Gastrocnemius medialis (tissue), 4 donors: Measurements from ENCODE around the gene SULT4A1. TPM values are rescaled to one million over a fixed set of nuclear protein-coding genes. Genes with fewer than 3 reads are reported as not detected.

ENCODE experiments used
- ATAC-seq, 2 donors: fragments of 150-250 bp; one replicate each; pipeline ENCODE4 v1.9.1; 2016
- DNase-seq, 2 donors: peaks; one replicate each; pipeline ENCODE4 v3.0.0-alpha.2; 2019
- H3K27ac ChIP-seq, 4 donors: fragments of 200-600 bp; sonication (generic); 1 replicate in 1 of 4; 2 replicates in 3 of 4; pipeline ENCODE4 v1.5.1; 2016 to 2018; ENCODE audit warnings: mild to moderate bottlenecking in 2 of 4, moderate library complexity in 1 of 4
- H3K27me3 ChIP-seq, 3 donors: fragments of 200-600 bp; sonication (generic) in 2 of 3; 1 replicate in 1 of 3; 2 replicates in 2 of 3; pipeline versions ENCODE4 v1.5.1 to v1.6.0; 2016 to 2019; ENCODE audit warnings: mild to moderate bottlenecking in 1 of 3, moderate library complexity in 1 of 3
- H3K36me3 ChIP-seq, 2 donors: fragments of 200-600 bp; sonication (generic) in 1 of 2; one replicate each; pipeline ENCODE4 v1.5.1; 2017 to 2018
- H3K4me1 ChIP-seq, 2 donors: fragments of 200-600 bp; sonication (generic) in 1 of 2; one replicate each; pipeline ENCODE4 v1.5.1; 2016 to 2017; ENCODE audit warnings: mild to moderate bottlenecking in 2 of 2
- H3K4me3 ChIP-seq, 4 donors: fragments of 200-600 bp; sonication (generic) in 3 of 4; 1 replicate in 1 of 4; 2 replicates in 3 of 4; pipeline ENCODE4 v1.5.1; 2016 to 2019; ENCODE audit warnings: mild to moderate bottlenecking in 2 of 4
- H3K9me3 ChIP-seq, 3 donors: fragments of 200-600 bp; sonication (generic) in 2 of 3; 1 replicate in 1 of 3; 2 replicates in 2 of 3; pipeline ENCODE4 v1.5.1; 2016 to 2019
- CTCF ChIP-seq, 5 experiments: fragments of 450-650 bp in 3 of 5; fragments of 200-600 bp in 2 of 5; sonication (generic) in 2 of 5; IDR thresholded peaks in 4 of 5; conservative IDR thresholded peaks in 1 of 5; 1 replicate in 4 of 5; 2 replicates in 1 of 5; pipeline ENCODE4 v1.5.1; 2016 to 2019; ENCODE audit warnings: antibody characterized with exemption in 5 of 5, mild to moderate bottlenecking in 3 of 5, moderate library complexity in 3 of 5
- POLR2A ChIP-seq, 2 donors: fragments of 450-650 bp; IDR thresholded peaks; one replicate each; pipeline ENCODE4 v1.6.1; 2017; ENCODE audit warnings: antibody characterized with exemption in 2 of 2, mild to moderate bottlenecking in 2 of 2, moderate library complexity in 2 of 2
- in situ Hi-C, 4 donors: fragments of 200-750 bp; cut with MboI; loops; one replicate each; pipeline versions ENCODE4 v1.15.0 to v1.8.0; 2017; ENCODE audit warnings: low sequenced_read_pairs in 4 of 4
- intact Hi-C: fragments of 100-400 bp; cut with DNase I; formaldehyde crosslinking; loops from one replicate; pipeline ENCODE4 v1.15.1; 2023; ENCODE audit warnings: low total_unique reads
- total RNA-seq, 4 donors: library from RNA; depleted of rRNA; stranded (reverse); fragments of >200 nt; gene quantifications; one replicate each; pipeline versions ENCODE4 v1.1.0 to v1.2.3, GENCODE V29; 2016

The SULT4A1 gene
- total RNA-seq, 4 donors from 2014 or later: not detected

GRCh38 chr22:43888740-43889139 lies 26.4 kb upstream of the SULT4A1 start:
- DNase-seq: no peak
- in situ Hi-C loops (no loop called here), intact Hi-C loops (loop anchor here (10.0 kb wide), 1 partner anchor 504 kb away; no protein-coding TSS in a partner anchor)
- Histone ChIP-seq H3K9me3 (no peaks in the 10 kb centered on the region), H3K27ac (no peak overlapping the region), H3K4me3 (no peak overlapping the region), H3K36me3 (no peaks in the 10 kb centered on the region), H3K27me3 (peaks cover 37 to 62% (median 45%) of the 10 kb centered on the region in 3 donors), H3K4me1 (no peaks in the 10 kb centered on the region)
- no peak for TF ChIP-seq POLR2A (IDR thresholded peaks at IDR 0.05)
- no peak for TF ChIP-seq CTCF (IDR thresholded peaks at IDR 0.05 in 4 of 5, conservative IDR thresholded peaks at IDR 0.05 in 1 of 5)
- no peak for ATAC-seq

- H3K27ac ChIP-seq: no peak overlapping the region
- H3K4me1 ChIP-seq: no peaks in the 10 kb centered on the region
- H3K36me3 ChIP-seq: no peaks in the 10 kb centered on the region
- TF ChIP-seq POLR2A (IDR thresholded peaks at IDR 0.05) (no peak), CTCF (IDR thresholded peaks at IDR 0.05 in 4 of 5, conservative IDR thresholded peaks at IDR 0.05 in 1 of 5) (no peak)
- DNase-seq (no peak), ATAC-seq (no peak)
- peaks cover 30 to 51% (median 44%) of the 10 kb centered on the region in 3 donors for H3K27me3 ChIP-seq
- in situ Hi-C loops (no loop called here), intact Hi-C loops (loop anchor here (10.0 kb wide), 1 partner anchor 503 kb away; no protein-coding TSS in a partner anchor)
- no peak overlapping the region for H3K4me3 ChIP-seq
- no peaks in the 10 kb centered on the region for H3K9me3 ChIP-seq
Measured at GRCh38 chr22:43887391-43887790, 25.1 kb upstream of the SULT4A1 start.

- in situ Hi-C loops (no loop called here), intact Hi-C loops (loop anchor here (10.0 kb wide), 1 partner anchor 501 kb away; no protein-coding TSS in a partner anchor)
- Histone ChIP-seq H3K27ac (no peak overlapping the region), H3K4me1 (no peaks in the 10 kb centered on the region), H3K9me3 (no peaks in the 10 kb centered on the region), H3K27me3 (peaks cover 19 to 39% (median 32%) of the 10 kb centered on the region in 3 donors), H3K4me3 (no peak overlapping the region), H3K36me3 (no peaks in the 10 kb centered on the region)
- DNase-seq (no peak), ATAC-seq (no peak)
- TF ChIP-seq POLR2A (IDR thresholded peaks at IDR 0.05): no peak
- no peak for TF ChIP-seq CTCF (IDR thresholded peaks at IDR 0.05 in 4 of 5, conservative IDR thresholded peaks at IDR 0.05 in 1 of 5)
Measured at GRCh38 chr22:43886231-43886630, 23.9 kb upstream of the SULT4A1 start.

GRCh38 chr22:43885786-43886185 lies 23.5 kb upstream of the SULT4A1 start:
- H3K9me3 ChIP-seq: no peaks in the 10 kb centered on the region
- in situ Hi-C loops (no loop called here), intact Hi-C loops (loop anchor here (1.0 to 10.0 kb wide), 2 partner anchors 56 to 501 kb away; no protein-coding TSS in a partner anchor)
- peaks cover 14 to 35% (median 28%) of the 10 kb centered on the region in 3 donors for H3K27me3 ChIP-seq
- H3K4me1 ChIP-seq: no peaks in the 10 kb centered on the region
- H3K4me3 ChIP-seq: no peak overlapping the region
- TF ChIP-seq POLR2A (IDR thresholded peaks at IDR 0.05) (no peak), CTCF (IDR thresholded peaks at IDR 0.05 in 4 of 5, conservative IDR thresholded peaks at IDR 0.05 in 1 of 5) (no peak)
- no peak overlapping the region for H3K27ac ChIP-seq
- no peaks in the 10 kb centered on the region for H3K36me3 ChIP-seq
- DNase-seq (no peak), ATAC-seq (no peak)

- TF ChIP-seq POLR2A (IDR thresholded peaks at IDR 0.05): no peak
- no peak for TF ChIP-seq CTCF (IDR thresholded peaks at IDR 0.05 in 4 of 5, conservative IDR thresholded peaks at IDR 0.05 in 1 of 5)
- intact Hi-C loops: loop anchor here (1.0 to 10.0 kb wide), 2 partner anchors 56 to 500 kb away; no protein-coding TSS in a partner anchor
Measured at GRCh38 chr22:43885319-43885671, 23.0 kb upstream of the SULT4A1 start.

More at GRCh38 chr22:43885319-43885671, 23.0 kb upstream of the SULT4A1 start:
- Histone ChIP-seq H3K27ac (no peak overlapping the region), H3K9me3 (no peaks in the 10 kb centered on the region), H3K27me3 (peaks cover 9 to 30% (median 24%) of the 10 kb centered on the region in 3 donors), H3K4me3 (no peak overlapping the region), H3K36me3 (no peaks in the 10 kb centered on the region), H3K4me1 (no peaks in the 10 kb centered on the region)
- no peak for DNase-seq
- in situ Hi-C loops: no loop called here
- ATAC-seq: no peak
